ENCODE data around the gene BRD7. TPM values are rescaled to one million over a fixed set of nuclear protein-coding genes. Genes with fewer than 3 reads are reported as not detected.

The BRD7 gene
- total and polyA plus RNA-seq, 2 donors (not counting 1 experiment from before 2014, with no cell fraction given): 29.8 to 64.5 TPM

GRCh38 chr16:50384500-50385135 lies 15.8 kb upstream of the BRD7 start:
- Mint-ChIP-seq H3K27me3 (peaks cover 11% of the 10 kb centered on the region), H3K4me3 (no peak overlapping the region), H3K4me1 (peaks cover 2% of the 10 kb centered on the region), H3K9me3 (ENCODE audit: insufficient read depth) (no peaks in the 10 kb centered on the region), H3K27ac (no peak overlapping the region)
- no peak overlapping the region for H3K27ac ChIP-seq (ENCODE audit: low read length in 2 of 2)
- CTCF ChIA-PET: interaction anchor here (0.6 kb wide), 1 partner anchor 9 kb away, joined by 3 read pairs; no protein-coding TSS in a partner anchor
- peaks cover 0 to 9% (median 0%) of the 10 kb centered on the region in 4 experiments for H3K27me3 ChIP-seq (replicated peaks in 1 of 4; ENCODE audit: control extremely low read depth in 1 of 4, control insufficient read depth in 3 of 4, insufficient read depth in 4 of 4, low read length in 3 of 4)
- H4K20me1 ChIP-seq (ENCODE audit: control insufficient read depth, insufficient read depth, low read length, poor library complexity, severe bottlenecking): no peaks in the 10 kb centered on the region
- H3K4me2 ChIP-seq (replicated peaks; ENCODE audit: low read depth, low read length, poor library complexity, severe bottlenecking): no peak overlapping the region
- intact Hi-C loops (cut with micrococcal nuclease): no loop called here
- no peaks in the 10 kb centered on the region for H3K79me2 ChIP-seq (ENCODE audit: control insufficient read depth, insufficient read depth, low read length)
- TF ChIP-seq EZH2 (IDR thresholded peaks at IDR 0.05; ENCODE audit: borderline replicate concordance, insufficient read depth, low read depth, low read length, poor library complexity, severe bottlenecking): no peak
- no peak for TF ChIP-seq CTCF (IDR thresholded peaks at IDR 0.05)
- H3K36me3 ChIP-seq (replicated peaks in 1 of 2; ENCODE audit: control extremely low read depth in 1 of 2, control insufficient read depth in 1 of 2, extremely low read depth in 1 of 2, insufficient read depth in 2 of 2, low read length in 1 of 2): no peaks in the 10 kb centered on the region
- ATAC-seq (ENCODE audit: low read depth) (no peak), DNase-seq (no peak)
- POLR2A ChIA-PET: no interaction called here
- H3K4me1 ChIP-seq (ENCODE audit: control insufficient read depth in 2 of 2, insufficient read depth in 2 of 2, low read length in 2 of 2): no peaks in the 10 kb centered on the region
- no peak overlapping the region for H3K9ac ChIP-seq (ENCODE audit: low read length)
- H3K4me3 ChIP-seq (ENCODE audit: control extremely low read depth in 1 of 5, extremely low read depth in 1 of 5, insufficient read depth in 1 of 5, low read depth in 2 of 5, low read length in 4 of 5): no peak overlapping the region
- H2AFZ ChIP-seq (ENCODE audit: insufficient read depth, low read depth, low read length, poor library complexity, severe bottlenecking): no peak overlapping the region
- peaks cover 0 to 3% (median 0%) of the 10 kb centered on the region in 3 donors for H3K9me3 ChIP-seq (ENCODE audit: control extremely low read depth in 1 of 3, control insufficient read depth in 2 of 3, insufficient read depth in 1 of 3, low read length in 2 of 3)
- 95% methylated on average over 7 of the region's 7 CpGs for WGBS (ENCODE audit: insufficient coverage)

GRCh38 chr16:50381679-50382440 lies 13.1 kb upstream of the BRD7 start:
- Histone ChIP-seq H3K4me2 (replicated peaks; ENCODE audit: low read depth, low read length, poor library complexity, severe bottlenecking) (no peak overlapping the region), H4K20me1 (ENCODE audit: control insufficient read depth, insufficient read depth, low read length, poor library complexity, severe bottlenecking) (no peaks in the 10 kb centered on the region), H3K27me3 (replicated peaks in 1 of 4; ENCODE audit: control extremely low read depth in 1 of 4, control insufficient read depth in 3 of 4, insufficient read depth in 4 of 4, low read length in 3 of 4) (peaks cover 0 to 9% (median 0%) of the 10 kb centered on the region in 4 experiments), H3K79me2 (ENCODE audit: control insufficient read depth, insufficient read depth, low read length) (no peaks in the 10 kb centered on the region), H3K9me3 (ENCODE audit: control extremely low read depth in 1 of 3, control insufficient read depth in 2 of 3, insufficient read depth in 1 of 3, low read length in 2 of 3) (peaks cover 0 to 3% (median 0%) of the 10 kb centered on the region in 3 donors), H3K27ac (ENCODE audit: low read length in 2 of 2) (no peak overlapping the region), H3K36me3 (replicated peaks in 1 of 2; ENCODE audit: control extremely low read depth in 1 of 2, control insufficient read depth in 1 of 2, extremely low read depth in 1 of 2, insufficient read depth in 2 of 2, low read length in 1 of 2) (no peaks in the 10 kb centered on the region), H3K4me1 (ENCODE audit: control insufficient read depth in 2 of 2, insufficient read depth in 2 of 2, low read length in 2 of 2) (no peaks in the 10 kb centered on the region), H3K4me3 (ENCODE audit: control extremely low read depth in 1 of 5, extremely low read depth in 1 of 5, insufficient read depth in 1 of 5, low read depth in 2 of 5, low read length in 4 of 5) (no peak overlapping the region), H3K9ac (ENCODE audit: low read length) (no peak overlapping the region), H2AFZ (ENCODE audit: insufficient read depth, low read depth, low read length, poor library complexity, severe bottlenecking) (no peak overlapping the region)
- Mint-ChIP-seq H3K4me1 (peaks cover 2% of the 10 kb centered on the region), H3K4me3 (no peak overlapping the region), H3K27ac (no peak overlapping the region), H3K27me3 (peaks cover 11% of the 10 kb centered on the region), H3K9me3 (ENCODE audit: insufficient read depth) (no peaks in the 10 kb centered on the region)
- ATAC-seq (ENCODE audit: low read depth): no peak
- 86% methylated on average over 4 of the region's 8 CpGs for WGBS (ENCODE audit: insufficient coverage)
- ChIA-PET POLR2A (no interaction called here), CTCF (interaction anchor here (0.6 kb wide), 1 partner anchor 412 kb away, joined by 3 read pairs; no protein-coding TSS in a partner anchor)
- TF ChIP-seq EZH2 (IDR thresholded peaks at IDR 0.05; ENCODE audit: borderline replicate concordance, insufficient read depth, low read depth, low read length, poor library complexity, severe bottlenecking) (no peak), CTCF (IDR thresholded peaks at IDR 0.05) (no peak)
- intact Hi-C loops (cut with micrococcal nuclease): no loop called here
- no peak for DNase-seq
